Mesothelial cell of epicardium (in vitro differentiated cells): ENCODE measurements around the gene STK38. TPM values are rescaled to one million over a fixed set of nuclear protein-coding genes. Genes with fewer than 3 reads are reported as not detected.
A peak's percentile ranks its signal among the peaks of the same experiment; 100 is the strongest.
"Not testable (repeated sequence)": the region's sequence is repeated elsewhere in the genome, so short reads cannot be mapped to it uniquely, and the experiment has no call there.

Source experiments
- DNase-seq, 2 experiments: peaks; one replicate each; pipeline ENCODE4 v3.0.0; 2021; ENCODE audit warnings: low spot score in 2 of 2; ENCODE audit not compliant: unreplicated experiment in 2 of 2
- H3K27ac Mint-ChIP-seq: 2 replicates; pipeline ENCODE4 v1.8.0; 2021; ENCODE audit warnings: mixed read lengths
- H3K27me3 Mint-ChIP-seq: 2 replicates; pipeline ENCODE4 v1.8.0; 2021; ENCODE audit warnings: low read depth, mixed read lengths
- H3K36me3 Mint-ChIP-seq: 2 replicates; pipeline ENCODE4 v1.8.0; 2021; ENCODE audit warnings: mixed read lengths
- H3K4me1 Mint-ChIP-seq: 2 replicates; pipeline ENCODE4 v1.8.0; 2021; ENCODE audit warnings: mixed read lengths
- H3K4me3 Mint-ChIP-seq: 2 replicates; pipeline ENCODE4 v1.8.0; 2021; ENCODE audit warnings: mild to moderate bottlenecking, moderate library complexity, mixed read lengths
- H3K9me3 Mint-ChIP-seq: 2 replicates; pipeline ENCODE4 v1.8.0; 2021; ENCODE audit warnings: mixed read lengths
- CTCF ChIP-seq: fragments of 200-600 bp; sonication (generic); IDR thresholded peaks from one replicate; pipeline ENCODE4 v1.5.0; 2021; ENCODE audit warnings: antibody characterized with exemption; ENCODE audit not compliant: unreplicated experiment
- total RNA-seq: library from RNA; stranded (reverse); gene quantifications from 3 replicates; pipeline ENCODE4 v1.2.1, GENCODE V29; 2021

Gene STK38
- total RNA-seq, 1 donor from 2014 or later, result 47.8 TPM

GRCh38 chr6:36463676-36464075, 83.6 kb downstream of the STK38 start:
- peaks cover 11% of the 10 kb centered on the region for H3K36me3 Mint-ChIP-seq
- peaks cover 6% of the 10 kb centered on the region for H3K9me3 Mint-ChIP-seq
- no peak for DNase-seq
- TF ChIP-seq CTCF, result no peak
- peaks cover 5% of the 10 kb centered on the region for H3K4me1 Mint-ChIP-seq
- H3K27me3 Mint-ChIP-seq, result no peaks in the 10 kb centered on the region
- H3K27ac Mint-ChIP-seq, result no peak overlapping the region
- no peak overlapping the region for H3K4me3 Mint-ChIP-seq

DNA sequence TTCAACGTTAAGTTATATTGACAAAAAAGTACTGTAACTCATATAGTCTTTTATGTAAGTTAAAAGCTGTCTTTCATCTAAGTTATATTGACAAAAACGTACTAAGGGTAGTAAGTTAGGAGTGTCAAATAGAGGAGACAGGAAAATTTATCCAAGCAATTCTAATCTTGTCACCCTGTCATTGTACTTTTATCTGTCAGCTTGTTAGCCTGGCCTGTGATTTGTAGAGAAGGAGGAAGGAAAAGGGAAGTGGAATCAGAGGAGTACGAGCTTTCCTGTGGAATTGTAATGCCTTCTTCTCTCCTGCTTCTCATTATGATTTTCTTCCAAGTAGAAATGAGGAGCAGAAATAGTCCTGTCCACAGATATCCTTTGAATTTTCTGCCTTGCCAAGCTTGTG, 85.6 kb downstream of the STK38 start:
- Mint-ChIP-seq H3K4me1 (peaks cover 5% of the 10 kb centered on the region), H3K36me3 (peaks cover 12% of the 10 kb centered on the region), H3K27ac (peak overlapping the region; percentile 3), H3K27me3 (no peaks in the 10 kb centered on the region), H3K4me3 (no peak overlapping the region), H3K9me3 (peaks cover 6% of the 10 kb centered on the region)
- no peak for TF ChIP-seq CTCF
- DNase-seq, result no peak

DNA sequence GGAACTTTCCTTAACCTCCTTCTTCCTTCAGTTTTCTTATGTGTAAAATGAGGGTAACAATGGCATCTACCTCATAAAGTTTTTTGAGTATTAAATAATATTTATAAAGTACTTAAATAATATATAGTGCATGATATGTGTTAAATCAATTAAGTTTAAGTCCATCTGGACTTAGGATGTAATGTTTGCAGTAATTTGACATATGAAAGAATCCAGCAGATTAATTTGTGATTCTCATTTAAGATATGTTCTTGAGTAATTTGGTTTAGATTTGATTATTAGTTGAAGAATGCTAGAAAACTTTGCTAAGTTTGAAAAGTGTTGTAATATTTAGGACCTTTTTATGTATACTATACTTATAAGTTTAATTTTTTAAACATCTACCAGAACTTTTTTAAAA, 86.4 kb downstream of the STK38 start:
- no peaks in the 10 kb centered on the region for H3K27me3 Mint-ChIP-seq
- TF ChIP-seq CTCF, result no peak
- H3K27ac Mint-ChIP-seq, result no peak overlapping the region
- DNase-seq, result no peak
- peaks cover 6% of the 10 kb centered on the region for H3K9me3 Mint-ChIP-seq
- H3K4me1 Mint-ChIP-seq, result peaks cover 5% of the 10 kb centered on the region
- no peak overlapping the region for H3K4me3 Mint-ChIP-seq
- H3K36me3 Mint-ChIP-seq, result peaks cover 11% of the 10 kb centered on the region

GRCh38 chr6:36459501-36459900, 87.8 kb downstream of the STK38 start:
- no peaks in the 10 kb centered on the region for H3K27me3 Mint-ChIP-seq
- H3K9me3 Mint-ChIP-seq, result peaks cover 6% of the 10 kb centered on the region
- no peak for TF ChIP-seq CTCF
- H3K27ac Mint-ChIP-seq, result no peak overlapping the region
- DNase-seq, result no peak
- H3K36me3 Mint-ChIP-seq, result peaks cover 11% of the 10 kb centered on the region
- peaks cover 5% of the 10 kb centered on the region for H3K4me1 Mint-ChIP-seq
- H3K4me3 Mint-ChIP-seq, result no peak overlapping the region

DNA sequence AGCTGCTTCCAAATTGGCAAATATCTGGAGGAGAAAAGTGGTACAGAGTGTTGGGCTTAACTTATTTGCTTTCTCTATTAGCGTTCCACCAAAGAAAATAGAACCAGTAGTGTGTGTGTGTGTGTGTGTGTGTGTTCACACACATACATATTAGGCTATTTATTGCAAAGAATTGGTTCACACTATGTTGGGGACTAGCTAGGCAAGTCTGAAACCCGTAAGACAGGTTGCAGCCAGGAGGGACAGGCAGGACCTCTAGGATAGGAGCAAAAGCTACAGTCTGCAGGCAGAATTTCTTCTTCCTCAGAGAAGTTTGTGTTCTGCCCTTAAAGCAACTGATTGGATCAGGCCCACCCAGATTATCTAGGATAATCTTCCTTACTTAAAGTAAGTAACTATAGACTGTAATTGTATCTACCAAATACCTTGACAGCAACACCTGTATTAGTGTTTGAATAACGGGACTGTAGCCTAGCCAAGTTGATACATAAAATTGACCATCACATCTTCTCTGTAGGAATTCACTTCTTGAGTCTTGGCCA, 91.7 kb downstream of the STK38 start:
- no peaks in the 10 kb centered on the region for H3K9me3 Mint-ChIP-seq
- H3K36me3 Mint-ChIP-seq, result peaks cover 8% of the 10 kb centered on the region
- H3K27me3 Mint-ChIP-seq, result no peaks in the 10 kb centered on the region
- no peak for DNase-seq
- no peak overlapping the region for H3K27ac Mint-ChIP-seq
- no peak overlapping the region for H3K4me3 Mint-ChIP-seq
- peaks cover 3% of the 10 kb centered on the region for H3K4me1 Mint-ChIP-seq
- no peak for TF ChIP-seq CTCF

GRCh38 chr6:36452897-36453296, 94.4 kb downstream of the STK38 start:
- peaks cover 20% of the 10 kb centered on the region for H3K36me3 Mint-ChIP-seq
- DNase-seq, H3K4me3 Mint-ChIP-seq, H3K27me3 Mint-ChIP-seq, H3K9me3 Mint-ChIP-seq, H3K27ac Mint-ChIP-seq, H3K4me1 Mint-ChIP-seq: not testable (repeated sequence)

- not testable (repeated sequence) for H3K27ac Mint-ChIP-seq, H3K9me3 Mint-ChIP-seq, H3K4me3 Mint-ChIP-seq, DNase-seq, H3K27me3 Mint-ChIP-seq
- Mint-ChIP-seq H3K36me3 (peaks cover 16% of the 10 kb centered on the region), H3K4me1 (peaks cover 19% of the 10 kb centered on the region)
These were observed 98.1 kb downstream of the STK38 start for GRCh38 chr6:36449173-36449572.
